Measurements from ENCODE around the gene ERI2. TPM values are rescaled to one million over a fixed set of nuclear protein-coding genes. Genes with fewer than 3 reads are reported as not detected.

The ERI2 gene
- total RNA-seq, 1 experiment from 2014 or later: 13.2 TPM

DNA sequence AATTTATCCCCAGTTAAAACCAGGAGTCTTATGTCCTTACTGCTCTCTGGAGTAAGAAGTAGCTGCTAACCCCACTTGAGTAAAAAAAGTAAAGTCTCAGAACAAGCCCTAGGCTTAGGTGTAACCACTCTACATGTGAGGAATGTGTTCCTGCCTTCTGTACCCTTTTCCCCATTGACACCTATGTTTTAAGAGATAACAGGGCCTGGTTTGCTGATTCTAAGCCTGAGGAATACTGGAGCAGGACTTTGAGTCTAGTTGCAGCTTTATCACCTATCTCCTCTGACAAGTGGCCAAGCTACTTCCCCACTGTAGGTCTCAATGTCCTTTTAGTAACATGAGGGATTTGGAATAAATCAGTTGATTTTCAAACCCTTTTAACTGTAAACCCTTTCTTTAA is 40.3 kb upstream of the ERI2 start:
- H3K9me2 ChIP-seq (replicated peaks; ENCODE audit: low read length): no peaks in the 10 kb centered on the region
- ChIA-PET CTCF (no interaction called here), POLR2A (ENCODE audit: unreplicated experiment) (no interaction called here)
- no peaks in the 10 kb centered on the region for H3F3A ChIP-seq (ENCODE audit: low read length, unreplicated experiment)
- peaks cover 7% of the 10 kb centered on the region for H3K4me1 ChIP-seq (ENCODE audit: insufficient read depth, low read length)
- H3K4me3 ChIP-seq (ENCODE audit: low read length): no peak overlapping the region
- H3K9ac ChIP-seq (ENCODE audit: low read length): no peak overlapping the region
- H3K27ac ChIP-seq (ENCODE audit: low read length): no peak overlapping the region
- no peaks in the 10 kb centered on the region for H3K27me3 ChIP-seq (ENCODE audit: low read length)
- H3K4me2 ChIP-seq (ENCODE audit: low read length): no peak overlapping the region
- no peaks in the 10 kb centered on the region for H3K9me3 ChIP-seq (ENCODE audit: low read length)
- ATAC-seq (no peak), DNase-seq (no peak)
- no TSS peak for BruUV-seq (replicated peaks)
- intact Hi-C loops (cut with micrococcal nuclease): no loop called here
- H2AFZ ChIP-seq (ENCODE audit: low read length): no peak overlapping the region
- H3K36me3 ChIP-seq (ENCODE audit: low read depth, low read length): no peaks in the 10 kb centered on the region
- TF ChIP-seq, protein P1, sequence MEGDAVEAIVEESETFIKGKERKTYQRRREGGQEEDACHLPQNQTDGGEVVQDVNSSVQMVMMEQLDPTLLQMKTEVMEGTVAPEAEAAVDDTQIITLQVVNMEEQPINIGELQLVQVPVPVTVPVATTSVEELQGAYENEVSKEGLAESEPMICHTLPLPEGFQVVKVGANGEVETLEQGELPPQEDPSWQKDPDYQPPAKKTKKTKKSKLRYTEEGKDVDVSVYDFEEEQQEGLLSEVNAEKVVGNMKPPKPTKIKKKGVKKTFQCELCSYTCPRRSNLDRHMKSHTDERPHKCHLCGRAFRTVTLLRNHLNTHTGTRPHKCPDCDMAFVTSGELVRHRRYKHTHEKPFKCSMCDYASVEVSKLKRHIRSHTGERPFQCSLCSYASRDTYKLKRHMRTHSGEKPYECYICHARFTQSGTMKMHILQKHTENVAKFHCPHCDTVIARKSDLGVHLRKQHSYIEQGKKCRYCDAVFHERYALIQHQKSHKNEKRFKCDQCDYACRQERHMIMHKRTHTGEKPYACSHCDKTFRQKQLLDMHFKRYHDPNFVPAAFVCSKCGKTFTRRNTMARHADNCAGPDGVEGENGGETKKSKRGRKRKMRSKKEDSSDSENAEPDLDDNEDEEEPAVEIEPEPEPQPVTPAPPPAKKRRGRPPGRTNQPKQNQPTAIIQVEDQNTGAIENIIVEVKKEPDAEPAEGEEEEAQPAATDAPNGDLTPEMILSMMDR (conservative IDR thresholded peaks at IDR 0.05; ENCODE audit: low read depth, low read length): no peak
- TF ChIP-seq EZH2phosphoT487 (IDR thresholded peaks at IDR 0.05; ENCODE audit: borderline replicate concordance, low read length) (no peak), EZH2 (IDR thresholded peaks at IDR 0.05; ENCODE audit: low read length, unreplicated experiment) (no peak)
- H4K20me1 ChIP-seq (ENCODE audit: low read length): no peaks in the 10 kb centered on the region
- H3K79me2 ChIP-seq (ENCODE audit: low read length): no peaks in the 10 kb centered on the region

DNA sequence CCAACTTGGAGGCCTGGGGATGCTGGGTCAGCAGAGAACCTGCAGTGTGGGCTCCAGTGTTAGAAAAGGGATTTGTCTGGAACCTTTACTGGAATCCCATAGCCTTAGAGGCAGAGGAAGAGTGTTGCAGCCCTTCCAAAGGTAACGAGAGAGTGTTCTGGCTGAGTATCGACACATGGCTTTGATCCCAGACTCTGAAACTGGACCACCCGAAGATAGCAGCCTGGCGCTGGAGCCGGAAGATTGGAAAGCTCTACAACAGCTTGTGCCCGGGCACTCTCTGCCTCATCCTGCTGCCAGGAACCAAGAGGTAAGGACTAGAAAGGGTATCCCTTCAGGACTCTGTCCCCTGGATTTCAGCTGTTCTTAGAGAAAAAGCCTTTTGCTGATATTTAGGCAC is 39.8 kb upstream of the ERI2 start:
- POLR2A ChIA-PET (ENCODE audit: unreplicated experiment): no interaction called here
- CTCF ChIA-PET: no interaction called here
- Histone ChIP-seq H2AFZ (ENCODE audit: low read length) (no peak overlapping the region), H3K27ac (ENCODE audit: low read length) (no peak overlapping the region), H3K79me2 (ENCODE audit: low read length) (no peaks in the 10 kb centered on the region), H3K9ac (ENCODE audit: low read length) (no peak overlapping the region), H3K9me2 (replicated peaks; ENCODE audit: low read length) (no peaks in the 10 kb centered on the region), H3K4me2 (ENCODE audit: low read length) (no peak overlapping the region), H3K36me3 (ENCODE audit: low read depth, low read length) (no peaks in the 10 kb centered on the region), H3K4me1 (ENCODE audit: insufficient read depth, low read length) (peaks cover 2% of the 10 kb centered on the region), H3K9me3 (ENCODE audit: low read length) (no peaks in the 10 kb centered on the region), H3F3A (ENCODE audit: low read length, unreplicated experiment) (no peaks in the 10 kb centered on the region), H3K4me3 (ENCODE audit: low read length) (no peak overlapping the region), H3K27me3 (ENCODE audit: low read length) (no peaks in the 10 kb centered on the region), H4K20me1 (ENCODE audit: low read length) (no peaks in the 10 kb centered on the region)
- ATAC-seq: no peak
- BruUV-seq (replicated peaks): no TSS peak
- no peak for DNase-seq
- TF ChIP-seq EZH2phosphoT487 (IDR thresholded peaks at IDR 0.05; ENCODE audit: borderline replicate concordance, low read length) (no peak), EZH2 (IDR thresholded peaks at IDR 0.05; ENCODE audit: low read length, unreplicated experiment) (no peak)
- TF ChIP-seq, protein P1 (conservative IDR thresholded peaks at IDR 0.05; ENCODE audit: low read depth, low read length): no peak
- intact Hi-C loops (cut with micrococcal nuclease): no loop called here

DNA sequence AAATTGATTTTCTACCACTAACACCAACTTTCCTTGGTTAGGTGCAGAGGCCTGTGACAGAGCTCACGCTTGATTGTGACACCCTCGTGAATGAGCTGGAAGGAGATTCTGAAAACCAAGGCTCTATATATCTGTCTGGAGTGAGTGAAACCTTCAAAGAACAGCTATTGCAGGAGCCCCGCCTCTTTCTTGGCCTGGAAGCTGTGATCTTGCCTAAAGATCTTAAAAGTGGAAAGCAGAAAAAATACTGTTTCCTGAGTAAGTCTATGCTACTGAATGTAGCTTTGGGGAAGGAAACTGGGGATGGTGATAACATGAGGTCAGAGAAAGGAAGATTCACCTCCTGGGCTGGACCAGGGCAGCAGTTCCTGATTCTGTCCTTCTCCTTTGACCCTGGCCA is 38.3 kb upstream of the ERI2 start:
- no peak overlapping the region for H3K4me2 ChIP-seq (ENCODE audit: low read length)
- BruUV-seq (replicated peaks): no TSS peak
- H3K9me2 ChIP-seq (replicated peaks; ENCODE audit: low read length): no peaks in the 10 kb centered on the region
- no peaks in the 10 kb centered on the region for H3K9me3 ChIP-seq (ENCODE audit: low read length)
- TF ChIP-seq EZH2 (IDR thresholded peaks at IDR 0.05; ENCODE audit: low read length, unreplicated experiment): no peak
- no peak for TF ChIP-seq EZH2phosphoT487 (IDR thresholded peaks at IDR 0.05; ENCODE audit: borderline replicate concordance, low read length)
- TF ChIP-seq, protein P1 (conservative IDR thresholded peaks at IDR 0.05; ENCODE audit: low read depth, low read length): no peak
- ATAC-seq (no peak), DNase-seq (no peak)
- H3F3A ChIP-seq (ENCODE audit: low read length, unreplicated experiment): no peaks in the 10 kb centered on the region
- H3K4me1 ChIP-seq (ENCODE audit: insufficient read depth, low read length): peaks cover 9% of the 10 kb centered on the region
- H3K36me3 ChIP-seq (ENCODE audit: low read depth, low read length): peaks cover 4% of the 10 kb centered on the region; the same call in 1 of the 2 replicates
- no peaks in the 10 kb centered on the region for H3K79me2 ChIP-seq (ENCODE audit: low read length)
- no peak overlapping the region for H3K9ac ChIP-seq (ENCODE audit: low read length)
- H2AFZ ChIP-seq (ENCODE audit: low read length): no peak overlapping the region
- POLR2A ChIA-PET (ENCODE audit: unreplicated experiment): no interaction called here
- H3K27ac ChIP-seq (ENCODE audit: low read length): no peak overlapping the region
- no peaks in the 10 kb centered on the region for H4K20me1 ChIP-seq (ENCODE audit: low read length)
- CTCF ChIA-PET: no interaction called here
- intact Hi-C loops (cut with micrococcal nuclease): no loop called here
- no peaks in the 10 kb centered on the region for H3K27me3 ChIP-seq (ENCODE audit: low read length)
- no peak overlapping the region for H3K4me3 ChIP-seq (ENCODE audit: low read length)
